IPS-15b (cell line): ENCODE data around the gene SGPP2.

Source experiments
- H3K27me3 ChIP-seq: one replicate; pipeline ENCODE4 v1.6.1; 2013; ENCODE audit warnings: low read length; ENCODE audit not compliant: control insufficient read depth, insufficient read depth
- H3K36me3 ChIP-seq: one replicate; pipeline ENCODE4 v1.6.1; 2013; ENCODE audit warnings: low read length; ENCODE audit not compliant: control insufficient read depth, insufficient read depth
- H3K4me1 ChIP-seq: one replicate; pipeline ENCODE4 v1.6.1; 2013; ENCODE audit warnings: mild to moderate bottlenecking, low read length; ENCODE audit not compliant: control insufficient read depth, insufficient read depth
- H3K4me3 ChIP-seq: one replicate; pipeline ENCODE4 v1.5.1; 2013; ENCODE audit warnings: low read depth, low read length
- H3K9ac ChIP-seq: one replicate; pipeline ENCODE4 v1.6.1; 2013; ENCODE audit warnings: low read depth, mild to moderate bottlenecking, low read length
- H3K9me3 ChIP-seq: one replicate; pipeline ENCODE4 v1.6.1; 2013; ENCODE audit warnings: mild to moderate bottlenecking, low read length; ENCODE audit not compliant: control insufficient read depth, insufficient read depth

SGPP2 gene

GRCh38 chr2:222544661-222545060, 120.3 kb downstream of the SGPP2 start:
- Histone ChIP-seq H3K36me3 (no peaks in the 10 kb centered on the region), H3K9me3 (no peaks in the 10 kb centered on the region), H3K27me3 (no peaks in the 10 kb centered on the region), H3K4me1 (peaks cover 8% of the 10 kb centered on the region), H3K4me3 (no peak overlapping the region), H3K9ac (no peak overlapping the region)

- H3K4me1 ChIP-seq = peaks cover 8% of the 10 kb centered on the region
- no peak overlapping the region for H3K9ac ChIP-seq
Observed at GRCh38 chr2:222545823-222546795, 121.8 kb downstream of the SGPP2 start.

GRCh38 chr2:222547083-222547482, 122.7 kb downstream of the SGPP2 start:
- Histone ChIP-seq H3K4me1 (peaks cover 8% of the 10 kb centered on the region), H3K36me3 (no peaks in the 10 kb centered on the region), H3K9me3 (no peaks in the 10 kb centered on the region), H3K4me3 (no peak overlapping the region), H3K27me3 (no peaks in the 10 kb centered on the region), H3K9ac (no peak overlapping the region)

More at GRCh38 chr2:222545823-222546795, 121.8 kb downstream of the SGPP2 start:
- H3K36me3 ChIP-seq = no peaks in the 10 kb centered on the region
- no peaks in the 10 kb centered on the region for H3K9me3 ChIP-seq
- H3K27me3 ChIP-seq = no peaks in the 10 kb centered on the region
- H3K4me3 ChIP-seq = no peak overlapping the region

- no peaks in the 10 kb centered on the region for H3K9me3 ChIP-seq
- H3K27me3 ChIP-seq = peaks cover 8% of the 10 kb centered on the region
- peaks cover 8% of the 10 kb centered on the region for H3K4me1 ChIP-seq
- H3K9ac ChIP-seq = no peak overlapping the region
- no peaks in the 10 kb centered on the region for H3K36me3 ChIP-seq
- H3K4me3 ChIP-seq = no peak overlapping the region
Observed at GRCh38 chr2:222548992-222549391, 124.6 kb downstream of the SGPP2 start.

GRCh38 chr2:222554517-222554916, 130.2 kb downstream of the SGPP2 start:
- H3K36me3 ChIP-seq = no peaks in the 10 kb centered on the region
- H3K9me3 ChIP-seq = no peaks in the 10 kb centered on the region
- H3K4me1 ChIP-seq = no peaks in the 10 kb centered on the region
- no peak overlapping the region for H3K4me3 ChIP-seq
- H3K9ac ChIP-seq = no peak overlapping the region
- H3K27me3 ChIP-seq = peaks cover 8% of the 10 kb centered on the region

GRCh38 chr2:222561151-222561550, 136.8 kb downstream of the SGPP2 start:
- no peak overlapping the region for H3K4me3 ChIP-seq

GRCh38 chr2:222561817-222562645, 137.7 kb downstream of the SGPP2 start:
- no peak overlapping the region for H3K4me3 ChIP-seq
- H3K36me3 ChIP-seq = no peaks in the 10 kb centered on the region
- H3K4me1 ChIP-seq = no peaks in the 10 kb centered on the region
- H3K9ac ChIP-seq = no peak overlapping the region
- H3K27me3 ChIP-seq = no peaks in the 10 kb centered on the region
- H3K9me3 ChIP-seq = no peaks in the 10 kb centered on the region

More at GRCh38 chr2:222561151-222561550, 136.8 kb downstream of the SGPP2 start:
- Histone ChIP-seq H3K4me1 (no peaks in the 10 kb centered on the region), H3K9me3 (no peaks in the 10 kb centered on the region), H3K27me3 (no peaks in the 10 kb centered on the region), H3K36me3 (no peaks in the 10 kb centered on the region), H3K9ac (no peak overlapping the region)

GRCh38 chr2:222563106-222563718, 138.9 kb downstream of the SGPP2 start:
- Histone ChIP-seq H3K9ac (no peak overlapping the region), H3K4me3 (no peak overlapping the region), H3K9me3 (no peaks in the 10 kb centered on the region), H3K27me3 (no peaks in the 10 kb centered on the region), H3K36me3 (peaks cover 4% of the 10 kb centered on the region), H3K4me1 (no peaks in the 10 kb centered on the region)

- H3K36me3 ChIP-seq = peaks cover 4% of the 10 kb centered on the region
- no peak overlapping the region for H3K9ac ChIP-seq
- H3K4me3 ChIP-seq = no peak overlapping the region
- H3K27me3 ChIP-seq = no peaks in the 10 kb centered on the region
- H3K9me3 ChIP-seq = no peaks in the 10 kb centered on the region
- no peaks in the 10 kb centered on the region for H3K4me1 ChIP-seq
Observed at GRCh38 chr2:222563936-222564335, 139.6 kb downstream of the SGPP2 start.

GRCh38 chr2:222566229-222566628, 141.9 kb downstream of the SGPP2 start:
- H3K4me3 ChIP-seq = no peak overlapping the region
- H3K4me1 ChIP-seq = no peaks in the 10 kb centered on the region
- H3K9me3 ChIP-seq = no peaks in the 10 kb centered on the region
- H3K9ac ChIP-seq = no peak overlapping the region
- no peaks in the 10 kb centered on the region for H3K27me3 ChIP-seq
- H3K36me3 ChIP-seq = peaks cover 4% of the 10 kb centered on the region

GRCh38 chr2:222568865-222569264, 144.5 kb downstream of the SGPP2 start:
- H3K4me1 ChIP-seq = no peaks in the 10 kb centered on the region
- H3K36me3 ChIP-seq = peaks cover 4% of the 10 kb centered on the region
- H3K9ac ChIP-seq = no peak overlapping the region
- no peak overlapping the region for H3K4me3 ChIP-seq
- no peaks in the 10 kb centered on the region for H3K9me3 ChIP-seq
- no peaks in the 10 kb centered on the region for H3K27me3 ChIP-seq
